ENCODE results near the gene ZFAND3. TPM values are rescaled to one million over a fixed set of nuclear protein-coding genes. Genes with fewer than 3 reads are reported as not detected.

Gene ZFAND3
- total RNA-seq, 1 donor from 2014 or later = 56.3 TPM

DNA sequence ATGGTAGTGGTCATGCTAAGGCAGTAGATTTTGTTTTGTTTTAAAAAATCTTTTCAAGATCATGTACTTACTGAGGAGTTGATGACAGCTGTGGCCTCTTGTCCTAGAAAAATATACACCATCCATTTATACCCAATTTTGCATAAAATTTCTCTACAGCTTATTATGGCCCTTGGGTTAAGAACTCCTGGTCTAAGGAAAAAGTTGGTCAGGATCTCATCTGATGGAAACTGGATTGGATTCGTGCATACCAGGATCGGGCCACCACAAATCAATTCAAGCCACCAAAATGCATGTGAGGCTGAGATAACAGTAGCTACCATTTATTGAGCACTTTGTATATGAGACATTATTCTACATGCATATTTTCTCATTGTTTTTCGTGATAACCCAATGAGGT, 244.4 kb downstream of the ZFAND3 start:
- ChIA-PET POLR2A (no interaction called here), CTCF (no interaction called here)
- H3K36me3 Mint-ChIP-seq (ENCODE audit: low read depth) = peaks cover 43% of the 10 kb centered on the region
- no peak for DNase-seq
- H3K4me3 Mint-ChIP-seq = no peak overlapping the region
- H3K4me1 Mint-ChIP-seq = peaks cover 27% of the 10 kb centered on the region
- no peak for ATAC-seq (ENCODE audit: low read depth)
- no peaks in the 10 kb centered on the region for H3K9me3 Mint-ChIP-seq
- intact Hi-C loops (cut with micrococcal nuclease) = no loop called here
- H3K27ac Mint-ChIP-seq = no peak overlapping the region
- no peaks in the 10 kb centered on the region for H3K27me3 Mint-ChIP-seq
- TF ChIP-seq, protein P1, sequence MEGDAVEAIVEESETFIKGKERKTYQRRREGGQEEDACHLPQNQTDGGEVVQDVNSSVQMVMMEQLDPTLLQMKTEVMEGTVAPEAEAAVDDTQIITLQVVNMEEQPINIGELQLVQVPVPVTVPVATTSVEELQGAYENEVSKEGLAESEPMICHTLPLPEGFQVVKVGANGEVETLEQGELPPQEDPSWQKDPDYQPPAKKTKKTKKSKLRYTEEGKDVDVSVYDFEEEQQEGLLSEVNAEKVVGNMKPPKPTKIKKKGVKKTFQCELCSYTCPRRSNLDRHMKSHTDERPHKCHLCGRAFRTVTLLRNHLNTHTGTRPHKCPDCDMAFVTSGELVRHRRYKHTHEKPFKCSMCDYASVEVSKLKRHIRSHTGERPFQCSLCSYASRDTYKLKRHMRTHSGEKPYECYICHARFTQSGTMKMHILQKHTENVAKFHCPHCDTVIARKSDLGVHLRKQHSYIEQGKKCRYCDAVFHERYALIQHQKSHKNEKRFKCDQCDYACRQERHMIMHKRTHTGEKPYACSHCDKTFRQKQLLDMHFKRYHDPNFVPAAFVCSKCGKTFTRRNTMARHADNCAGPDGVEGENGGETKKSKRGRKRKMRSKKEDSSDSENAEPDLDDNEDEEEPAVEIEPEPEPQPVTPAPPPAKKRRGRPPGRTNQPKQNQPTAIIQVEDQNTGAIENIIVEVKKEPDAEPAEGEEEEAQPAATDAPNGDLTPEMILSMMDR (IDR thresholded peaks at IDR 0.05) = no peak

DNA sequence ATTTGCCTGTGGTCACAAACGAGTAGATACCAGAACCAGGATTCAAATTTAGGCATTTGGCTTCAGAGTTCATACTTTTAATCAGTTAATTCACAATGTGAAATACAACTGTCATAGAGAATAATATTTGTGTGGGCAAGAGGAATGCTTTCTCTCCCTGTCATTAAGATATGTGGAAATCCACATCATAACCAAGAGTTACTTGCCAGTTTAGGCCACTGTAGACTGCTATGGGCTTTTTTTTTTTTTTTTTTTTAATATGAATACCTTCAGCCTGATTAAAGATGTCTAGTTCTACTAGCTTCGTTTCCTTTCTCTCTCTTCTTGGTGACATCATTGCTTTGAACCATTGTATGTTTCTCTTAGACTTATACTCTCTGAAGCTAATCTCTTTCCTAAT, 244.9 kb downstream of the ZFAND3 start:
- TF ChIP-seq, protein P1 (IDR thresholded peaks at IDR 0.05) = no peak
- peaks cover 30% of the 10 kb centered on the region for H3K4me1 Mint-ChIP-seq
- ChIA-PET CTCF (no interaction called here), POLR2A (no interaction called here)
- ATAC-seq (ENCODE audit: low read depth) = no peak
- DNase-seq = no peak
- no peaks in the 10 kb centered on the region for H3K27me3 Mint-ChIP-seq
- intact Hi-C loops (cut with micrococcal nuclease) = no loop called here
- peaks cover 43% of the 10 kb centered on the region for H3K36me3 Mint-ChIP-seq (ENCODE audit: low read depth)
- H3K27ac Mint-ChIP-seq = no peak overlapping the region
- no peaks in the 10 kb centered on the region for H3K9me3 Mint-ChIP-seq
- H3K4me3 Mint-ChIP-seq = no peak overlapping the region

DNA sequence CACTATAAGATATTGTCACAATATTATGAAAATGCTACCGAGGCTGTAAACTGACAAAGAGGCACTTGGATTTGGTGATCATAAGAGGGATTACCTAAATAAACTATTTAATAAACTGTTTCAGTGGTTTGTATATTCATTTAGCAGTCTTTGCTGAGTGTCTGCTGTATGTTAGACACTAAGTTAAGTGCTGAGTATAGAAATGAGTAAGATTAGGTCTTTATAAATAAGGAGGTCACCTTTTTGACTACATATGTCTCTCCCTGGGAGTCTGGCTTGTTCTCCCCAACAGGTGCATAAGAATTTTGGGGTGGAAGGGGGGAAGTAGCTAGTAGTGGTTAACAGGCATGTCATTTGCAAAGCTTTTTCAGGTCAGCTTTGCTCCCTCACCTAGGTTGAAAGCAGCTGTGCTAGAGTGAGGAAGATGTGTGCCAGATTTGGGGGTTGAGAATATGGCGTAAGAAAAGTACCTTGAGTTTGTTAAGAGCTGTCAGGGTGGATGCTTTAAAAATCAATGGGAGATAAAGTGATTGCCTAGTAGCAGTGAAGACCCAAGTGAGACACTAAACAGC, 246.3 kb downstream of the ZFAND3 start:
- H3K4me3 Mint-ChIP-seq = no peak overlapping the region
- TF ChIP-seq, protein P1 (IDR thresholded peaks at IDR 0.05) = no peak
- POLR2A ChIA-PET = no interaction called here
- H3K4me1 Mint-ChIP-seq = peaks cover 40% of the 10 kb centered on the region
- H3K27me3 Mint-ChIP-seq = no peaks in the 10 kb centered on the region
- DNase-seq = no peak
- CTCF ChIA-PET = interaction anchor here (1.2 to 1.3 kb wide), 2 partner anchors 11 to 32 kb away, joined by 3 read pairs; no protein-coding TSS in a partner anchor
- intact Hi-C loops (cut with micrococcal nuclease) = no loop called here
- no peaks in the 10 kb centered on the region for H3K9me3 Mint-ChIP-seq
- H3K27ac Mint-ChIP-seq = peak overlapping the region; percentile 8
- H3K36me3 Mint-ChIP-seq (ENCODE audit: low read depth) = peaks cover 45% of the 10 kb centered on the region
- no peak for ATAC-seq (ENCODE audit: low read depth)

DNA sequence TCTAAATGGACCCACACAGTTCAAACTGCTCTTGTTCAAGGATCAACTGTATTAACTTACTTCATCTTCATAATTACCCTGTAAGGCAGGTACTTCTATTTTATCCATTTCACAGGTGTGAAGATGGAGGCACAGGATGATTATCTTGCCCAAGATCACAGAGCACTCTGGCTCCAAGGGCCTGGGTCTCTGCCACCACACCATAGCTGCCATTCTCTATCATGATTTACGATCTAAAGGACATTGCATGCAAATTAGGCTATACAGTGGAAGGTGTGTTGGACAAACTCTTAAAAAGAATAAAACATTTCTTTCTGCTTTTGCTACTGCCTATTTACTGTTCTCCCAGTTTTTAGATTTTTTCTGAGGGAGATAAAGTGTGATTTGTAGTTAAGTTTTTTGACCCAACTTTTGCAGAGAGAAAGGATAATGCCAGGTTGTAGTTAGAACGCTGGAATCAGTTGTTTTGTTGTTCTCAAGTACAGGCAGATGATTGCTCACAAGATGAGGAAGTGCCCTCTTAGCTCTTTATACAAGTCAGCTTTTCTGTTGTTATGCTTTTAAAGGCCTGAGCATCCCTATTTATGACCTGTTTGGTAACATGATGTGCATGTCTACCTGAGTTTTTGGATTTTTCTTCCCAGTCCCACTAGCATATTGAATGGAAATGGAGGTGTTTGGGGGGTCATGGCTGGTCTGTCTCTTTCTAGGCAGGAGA, 247.9 kb downstream of the ZFAND3 start:
- CTCF ChIA-PET = interaction anchor here (0.8 kb wide), 1 partner anchor 60 kb away, joined by 3 read pairs; no protein-coding TSS in a partner anchor
- intact Hi-C loops (cut with micrococcal nuclease) = no loop called here
- no peak for DNase-seq
- H3K27ac Mint-ChIP-seq = peak overlapping the region; percentile 48
- POLR2A ChIA-PET = no interaction called here
- no peaks in the 10 kb centered on the region for H3K27me3 Mint-ChIP-seq
- no peak for ATAC-seq (ENCODE audit: low read depth)
- H3K4me1 Mint-ChIP-seq = peaks cover 42% of the 10 kb centered on the region
- TF ChIP-seq, protein P1 (IDR thresholded peaks at IDR 0.05) = no peak
- H3K36me3 Mint-ChIP-seq (ENCODE audit: low read depth) = peaks cover 31% of the 10 kb centered on the region
- H3K4me3 Mint-ChIP-seq = no peak overlapping the region
- no peaks in the 10 kb centered on the region for H3K9me3 Mint-ChIP-seq

DNA sequence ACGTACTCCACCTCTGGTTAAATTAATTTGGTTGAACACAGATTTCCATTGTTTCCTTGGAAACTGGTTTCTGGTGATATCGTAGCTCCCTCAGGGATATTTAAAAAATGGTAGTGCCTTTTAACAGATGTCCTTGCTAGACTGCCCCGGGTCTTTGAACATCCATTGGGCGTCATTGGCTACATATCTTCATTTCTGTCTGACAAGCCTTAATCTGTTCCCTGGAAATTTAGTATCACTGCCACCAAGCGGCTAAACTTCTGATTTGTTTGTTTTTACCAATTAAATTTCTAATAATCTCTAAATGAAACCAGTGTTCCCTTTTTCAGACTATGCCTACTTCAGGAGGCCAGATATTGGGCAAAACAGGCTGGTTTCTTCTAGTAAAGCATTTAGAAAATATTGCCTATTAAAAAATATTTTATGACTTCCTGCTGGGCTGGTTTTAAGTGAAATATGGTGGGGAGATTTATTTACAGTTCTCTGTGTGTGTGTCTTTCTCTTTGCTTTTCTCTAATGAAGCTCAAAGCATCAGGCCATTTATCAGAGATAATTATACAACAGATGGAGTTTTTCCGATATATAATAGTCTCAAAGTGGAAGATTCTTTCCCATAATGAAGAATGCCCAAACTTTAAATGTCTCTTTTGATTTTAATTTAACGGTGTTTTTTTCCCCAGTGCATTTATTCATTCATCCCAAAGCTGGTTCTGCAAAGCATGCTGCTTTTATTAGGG, 249.5 kb downstream of the ZFAND3 start:
- Mint-ChIP-seq H3K9me3 (no peaks in the 10 kb centered on the region), H3K27ac (no peak overlapping the region), H3K4me3 (no peak overlapping the region), H3K36me3 (ENCODE audit: low read depth) (peaks cover 20% of the 10 kb centered on the region), H3K4me1 (peaks cover 42% of the 10 kb centered on the region), H3K27me3 (no peaks in the 10 kb centered on the region)
- TF ChIP-seq, protein P1 (IDR thresholded peaks at IDR 0.05) = no peak
- ATAC-seq (ENCODE audit: low read depth) = no peak
- ChIA-PET POLR2A (no interaction called here), CTCF (no interaction called here)
- DNase-seq = no peak
- intact Hi-C loops (cut with micrococcal nuclease) = no loop called here
